HL-60 (cell line): ENCODE results near the gene AKAP13.

Source experiments
- DNase-seq, 2 experiments: peaks; one replicate each; pipeline ENCODE4 v3.0.0-alpha.2; 2010 to 2020; ENCODE audit warnings: low read depth in 1 of 2, low spot score in 1 of 2
- H3K27ac ChIP-seq: fragments of 250-450 bp; sonication (Bioruptor Pico); replicated peaks from 2 replicates; pipeline ENCODE4 v1.5.1; 2020; ENCODE audit warnings: mild to moderate bottlenecking, moderate library complexity
- H3K27me3 ChIP-seq: fragments of 250-450 bp; sonication (Bioruptor Pico); 2 replicates; pipeline ENCODE4 v1.5.1; 2021; ENCODE audit warnings: mild to moderate bottlenecking, moderate library complexity; ENCODE audit not compliant: insufficient read depth, poor library complexity, severe bottlenecking
- H3K4me3 ChIP-seq: replicated peaks from 2 replicates; pipeline ENCODE4 v1.5.1; 2011; ENCODE audit warnings: mild to moderate bottlenecking, control low read depth, low read length; ENCODE audit not compliant: insufficient read depth
- GABPA ChIP-seq: IDR thresholded peaks from 2 replicates; pipeline ENCODE4 v1.6.1; 2012; ENCODE audit warnings: low read depth
- POLR2AphosphoS5 ChIP-seq: IDR thresholded peaks from 2 replicates; pipeline ENCODE4 v1.6.1; 2012; ENCODE audit warnings: low read depth
- SPI1 ChIP-seq: IDR thresholded peaks from 2 replicates; pipeline ENCODE4 v1.6.1; 2012; ENCODE audit warnings: low read depth, mild to moderate bottlenecking, borderline replicate concordance
- TF ChIP-seq, protein P1 (sequence below): IDR thresholded peaks from one replicate; pipeline ENCODE4 v1.5.1; 2011; ENCODE audit warnings: low read length, control low read depth, inconsistent platforms; ENCODE audit not compliant: insufficient read depth
- TF ChIP-seq, protein P2 (sequence below): IDR thresholded peaks from 2 replicates; pipeline ENCODE4 v1.6.1; 2012; ENCODE audit warnings: low read depth; ENCODE audit not compliant: insufficient replicate concordance

AKAP13 gene

DNA sequence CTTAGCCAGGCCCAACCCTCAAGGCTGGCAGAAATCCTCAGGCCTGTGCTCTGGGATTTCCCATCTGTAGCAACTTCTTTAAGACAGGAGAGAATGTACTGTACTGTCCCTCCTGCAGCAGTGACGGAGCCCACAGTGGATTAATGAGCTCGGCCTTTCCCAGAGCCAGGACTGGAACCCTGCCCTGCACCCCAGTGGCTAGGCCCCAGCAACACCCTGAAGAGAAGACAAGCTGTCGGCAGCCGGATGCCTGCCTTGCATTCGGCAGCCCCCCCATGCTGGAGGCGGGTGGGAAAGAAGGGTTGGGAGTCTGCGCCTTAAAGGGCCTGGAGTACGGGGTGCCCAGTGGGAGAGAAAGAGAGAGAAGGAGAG lies 382.3 kb downstream of the AKAP13 start:
- Histone ChIP-seq H3K27me3 (no peaks in the 10 kb centered on the region), H3K4me3 (no peak overlapping the region), H3K27ac (no peak overlapping the region)
- DNase-seq: no peak
- TF ChIP-seq GABPA: no peak
- TF ChIP-seq, protein P1, sequence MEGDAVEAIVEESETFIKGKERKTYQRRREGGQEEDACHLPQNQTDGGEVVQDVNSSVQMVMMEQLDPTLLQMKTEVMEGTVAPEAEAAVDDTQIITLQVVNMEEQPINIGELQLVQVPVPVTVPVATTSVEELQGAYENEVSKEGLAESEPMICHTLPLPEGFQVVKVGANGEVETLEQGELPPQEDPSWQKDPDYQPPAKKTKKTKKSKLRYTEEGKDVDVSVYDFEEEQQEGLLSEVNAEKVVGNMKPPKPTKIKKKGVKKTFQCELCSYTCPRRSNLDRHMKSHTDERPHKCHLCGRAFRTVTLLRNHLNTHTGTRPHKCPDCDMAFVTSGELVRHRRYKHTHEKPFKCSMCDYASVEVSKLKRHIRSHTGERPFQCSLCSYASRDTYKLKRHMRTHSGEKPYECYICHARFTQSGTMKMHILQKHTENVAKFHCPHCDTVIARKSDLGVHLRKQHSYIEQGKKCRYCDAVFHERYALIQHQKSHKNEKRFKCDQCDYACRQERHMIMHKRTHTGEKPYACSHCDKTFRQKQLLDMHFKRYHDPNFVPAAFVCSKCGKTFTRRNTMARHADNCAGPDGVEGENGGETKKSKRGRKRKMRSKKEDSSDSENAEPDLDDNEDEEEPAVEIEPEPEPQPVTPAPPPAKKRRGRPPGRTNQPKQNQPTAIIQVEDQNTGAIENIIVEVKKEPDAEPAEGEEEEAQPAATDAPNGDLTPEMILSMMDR: no peak
- TF ChIP-seq, protein P2, sequence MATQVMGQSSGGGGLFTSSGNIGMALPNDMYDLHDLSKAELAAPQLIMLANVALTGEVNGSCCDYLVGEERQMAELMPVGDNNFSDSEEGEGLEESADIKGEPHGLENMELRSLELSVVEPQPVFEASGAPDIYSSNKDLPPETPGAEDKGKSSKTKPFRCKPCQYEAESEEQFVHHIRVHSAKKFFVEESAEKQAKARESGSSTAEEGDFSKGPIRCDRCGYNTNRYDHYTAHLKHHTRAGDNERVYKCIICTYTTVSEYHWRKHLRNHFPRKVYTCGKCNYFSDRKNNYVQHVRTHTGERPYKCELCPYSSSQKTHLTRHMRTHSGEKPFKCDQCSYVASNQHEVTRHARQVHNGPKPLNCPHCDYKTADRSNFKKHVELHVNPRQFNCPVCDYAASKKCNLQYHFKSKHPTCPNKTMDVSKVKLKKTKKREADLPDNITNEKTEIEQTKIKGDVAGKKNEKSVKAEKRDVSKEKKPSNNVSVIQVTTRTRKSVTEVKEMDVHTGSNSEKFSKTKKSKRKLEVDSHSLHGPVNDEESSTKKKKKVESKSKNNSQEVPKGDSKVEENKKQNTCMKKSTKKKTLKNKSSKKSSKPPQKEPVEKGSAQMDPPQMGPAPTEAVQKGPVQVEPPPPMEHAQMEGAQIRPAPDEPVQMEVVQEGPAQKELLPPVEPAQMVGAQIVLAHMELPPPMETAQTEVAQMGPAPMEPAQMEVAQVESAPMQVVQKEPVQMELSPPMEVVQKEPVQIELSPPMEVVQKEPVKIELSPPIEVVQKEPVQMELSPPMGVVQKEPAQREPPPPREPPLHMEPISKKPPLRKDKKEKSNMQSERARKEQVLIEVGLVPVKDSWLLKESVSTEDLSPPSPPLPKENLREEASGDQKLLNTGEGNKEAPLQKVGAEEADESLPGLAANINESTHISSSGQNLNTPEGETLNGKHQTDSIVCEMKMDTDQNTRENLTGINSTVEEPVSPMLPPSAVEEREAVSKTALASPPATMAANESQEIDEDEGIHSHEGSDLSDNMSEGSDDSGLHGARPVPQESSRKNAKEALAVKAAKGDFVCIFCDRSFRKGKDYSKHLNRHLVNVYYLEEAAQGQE: no peak
- no peak for TF ChIP-seq SPI1
- no peak for TF ChIP-seq POLR2AphosphoS5

DNA sequence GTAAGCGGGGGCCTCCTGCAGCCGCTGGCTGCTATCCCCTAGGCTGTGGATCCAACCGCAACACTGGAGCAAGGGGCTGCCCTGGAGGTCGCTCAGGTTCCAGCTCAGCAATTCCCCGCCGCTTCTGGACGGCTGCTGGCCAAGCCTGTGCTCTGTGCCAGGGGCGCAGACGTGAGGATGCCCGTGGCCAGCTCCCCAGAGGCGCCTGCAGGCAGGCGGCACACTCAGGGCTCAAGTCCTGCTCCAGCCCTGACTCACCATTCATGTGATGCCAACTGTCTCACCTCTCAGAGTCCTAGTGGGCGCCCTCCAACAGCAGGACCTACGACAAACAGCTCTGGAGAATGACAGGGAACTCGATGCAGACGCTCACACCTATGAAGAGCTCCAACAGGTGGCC lies 382.8 kb downstream of the AKAP13 start:
- TF ChIP-seq, protein P1: no peak
- TF ChIP-seq POLR2AphosphoS5 (no peak), SPI1 (no peak), GABPA (no peak)
- TF ChIP-seq, protein P2: no peak
- no peak overlapping the region for H3K27ac ChIP-seq
- no peak overlapping the region for H3K4me3 ChIP-seq
- H3K27me3 ChIP-seq: no peaks in the 10 kb centered on the region
- DNase-seq: no peak

DNA sequence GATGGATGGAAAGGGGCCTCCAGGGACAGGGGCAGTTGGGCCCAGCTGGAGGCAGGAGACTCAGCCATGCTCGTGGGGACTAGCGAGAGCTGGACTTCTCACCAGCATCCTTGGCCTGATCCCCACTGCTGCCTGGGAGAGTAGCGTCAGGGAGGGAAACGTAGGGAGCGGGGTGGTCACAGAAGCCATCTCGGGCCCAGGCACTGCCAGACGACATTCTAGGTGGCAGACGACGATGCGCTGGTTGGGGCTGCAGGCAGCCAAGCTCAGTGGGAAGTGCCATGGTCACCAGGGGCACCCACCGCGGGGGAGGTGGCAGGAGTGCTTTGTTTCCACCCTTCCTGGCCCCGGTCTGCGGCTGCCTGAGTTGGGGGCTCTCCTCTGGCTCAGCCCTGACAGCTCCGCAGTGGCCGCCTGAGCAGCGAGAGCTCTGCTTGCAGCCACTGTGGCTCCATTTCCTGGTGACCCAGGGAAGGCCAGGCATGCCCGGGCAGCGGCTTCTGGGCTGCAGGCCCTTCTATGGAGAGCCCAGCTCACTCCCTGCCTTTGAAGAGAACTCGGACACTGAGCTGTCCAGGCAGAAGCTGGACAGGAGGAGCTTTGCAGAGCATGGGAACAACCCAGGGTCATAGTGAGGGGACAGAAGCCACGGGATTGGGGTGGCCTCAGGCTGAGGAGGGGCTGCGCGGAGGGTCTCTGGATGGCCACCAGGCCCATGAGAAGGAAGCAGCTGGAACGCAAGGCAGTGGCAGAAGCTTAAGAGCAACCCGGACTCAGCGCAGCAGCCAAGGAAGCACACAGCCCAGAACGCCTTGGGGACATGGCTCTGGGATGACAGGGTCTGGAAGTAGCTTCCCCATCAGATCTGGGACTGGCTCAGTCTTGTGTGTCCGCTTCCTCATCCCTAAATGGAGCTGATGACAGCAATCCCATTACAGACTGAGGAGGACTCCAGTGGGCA lies 383.6 kb downstream of the AKAP13 start:
- no peak overlapping the region for H3K4me3 ChIP-seq
- TF ChIP-seq, protein P2: no peak
- no peak for TF ChIP-seq POLR2AphosphoS5
- TF ChIP-seq GABPA: no peak
- TF ChIP-seq SPI1: no peak
- TF ChIP-seq, protein P1: no peak
- H3K27me3 ChIP-seq: no peaks in the 10 kb centered on the region
- no peak overlapping the region for H3K27ac ChIP-seq
- no peak for DNase-seq
